ENCODE results near the gene CELF3. TPM values are rescaled to one million over a fixed set of nuclear protein-coding genes. Genes with fewer than 3 reads are reported as not detected.
"Not testable (repeated sequence)": the region's sequence is repeated elsewhere in the genome, so short reads cannot be mapped to it uniquely, and the experiment has no call there.

The CELF3 gene
- total RNA-seq, 4 donors from 2014 or later = 1.3 to 2.7 (median 1.6) TPM; not detected in 1

GRCh38 chr1:151681923-151682322 is 34.7 kb downstream of the CELF3 start:
- no peak overlapping the region for H3K27ac ChIP-seq
- in situ Hi-C loops (cut with MboI; ENCODE audit: low pct_ligation_motif_present in 1 of 4, low pct_unique_long_range_greater_than_20kb in 1 of 4, low sequenced_read_pairs in 3 of 4) = no loop called here
- TF ChIP-seq, protein P1, sequence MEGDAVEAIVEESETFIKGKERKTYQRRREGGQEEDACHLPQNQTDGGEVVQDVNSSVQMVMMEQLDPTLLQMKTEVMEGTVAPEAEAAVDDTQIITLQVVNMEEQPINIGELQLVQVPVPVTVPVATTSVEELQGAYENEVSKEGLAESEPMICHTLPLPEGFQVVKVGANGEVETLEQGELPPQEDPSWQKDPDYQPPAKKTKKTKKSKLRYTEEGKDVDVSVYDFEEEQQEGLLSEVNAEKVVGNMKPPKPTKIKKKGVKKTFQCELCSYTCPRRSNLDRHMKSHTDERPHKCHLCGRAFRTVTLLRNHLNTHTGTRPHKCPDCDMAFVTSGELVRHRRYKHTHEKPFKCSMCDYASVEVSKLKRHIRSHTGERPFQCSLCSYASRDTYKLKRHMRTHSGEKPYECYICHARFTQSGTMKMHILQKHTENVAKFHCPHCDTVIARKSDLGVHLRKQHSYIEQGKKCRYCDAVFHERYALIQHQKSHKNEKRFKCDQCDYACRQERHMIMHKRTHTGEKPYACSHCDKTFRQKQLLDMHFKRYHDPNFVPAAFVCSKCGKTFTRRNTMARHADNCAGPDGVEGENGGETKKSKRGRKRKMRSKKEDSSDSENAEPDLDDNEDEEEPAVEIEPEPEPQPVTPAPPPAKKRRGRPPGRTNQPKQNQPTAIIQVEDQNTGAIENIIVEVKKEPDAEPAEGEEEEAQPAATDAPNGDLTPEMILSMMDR (IDR thresholded peaks at IDR 0.05) = no peak
- no peak for TF ChIP-seq POLR2AphosphoS5 (IDR thresholded peaks at IDR 0.05)
- no peak for TF ChIP-seq EP300 (IDR thresholded peaks at IDR 0.05; ENCODE audit: low read depth)
- TF ChIP-seq POLR2A (IDR thresholded peaks at IDR 0.05) = no peak
- H3K4me3 ChIP-seq = no peak overlapping the region
- H3K9me3 ChIP-seq = no peaks in the 10 kb centered on the region
- no peak for DNase-seq
- H3K27me3 ChIP-seq = no peaks in the 10 kb centered on the region
- H3K4me1 ChIP-seq = peaks cover 0 to 5% (median 0%) of the 10 kb centered on the region in 4 donors
- peaks cover 0 to 4% (median 0%) of the 10 kb centered on the region in 4 donors for H3K36me3 ChIP-seq
- intact Hi-C loops (cut with DNase I; ENCODE audit: low total_unique reads) = no loop called here
- 79 to 87% methylated on average over 2 of the region's 2 CpGs for WGBS, 2 donors (ENCODE audit: low coverage in 1 of 2)

- H3K9me3 ChIP-seq = no peaks in the 10 kb centered on the region
- no peaks in the 10 kb centered on the region for H3K27me3 ChIP-seq
- H3K4me1 ChIP-seq = peaks cover 0 to 5% (median 0%) of the 10 kb centered on the region in 4 donors
- no peak overlapping the region for H3K4me3 ChIP-seq
- 46 to 64% methylated on average over 3 of the region's 3 CpGs for WGBS, 2 donors (ENCODE audit: low coverage in 1 of 2)
- peak overlapping the region in 1 of 4 donors; percentile 47 for H3K27ac ChIP-seq
- intact Hi-C loops (cut with DNase I; ENCODE audit: low total_unique reads) (no loop called here), in situ Hi-C loops (cut with MboI; ENCODE audit: low pct_ligation_motif_present in 1 of 4, low pct_unique_long_range_greater_than_20kb in 1 of 4, low sequenced_read_pairs in 3 of 4) (no loop called here)
- DNase-seq = no peak
- H3K36me3 ChIP-seq = peaks cover 0 to 4% (median 0%) of the 10 kb centered on the region in 4 donors
- TF ChIP-seq POLR2AphosphoS5 (IDR thresholded peaks at IDR 0.05) = no peak
- TF ChIP-seq, protein P1 (IDR thresholded peaks at IDR 0.05) = no peak
- no peak for TF ChIP-seq POLR2A (IDR thresholded peaks at IDR 0.05)
- TF ChIP-seq EP300 (IDR thresholded peaks at IDR 0.05; ENCODE audit: low read depth) = no peak
Observed at GRCh38 chr1:151680826-151681225, 35.8 kb downstream of the CELF3 start.

DNA sequence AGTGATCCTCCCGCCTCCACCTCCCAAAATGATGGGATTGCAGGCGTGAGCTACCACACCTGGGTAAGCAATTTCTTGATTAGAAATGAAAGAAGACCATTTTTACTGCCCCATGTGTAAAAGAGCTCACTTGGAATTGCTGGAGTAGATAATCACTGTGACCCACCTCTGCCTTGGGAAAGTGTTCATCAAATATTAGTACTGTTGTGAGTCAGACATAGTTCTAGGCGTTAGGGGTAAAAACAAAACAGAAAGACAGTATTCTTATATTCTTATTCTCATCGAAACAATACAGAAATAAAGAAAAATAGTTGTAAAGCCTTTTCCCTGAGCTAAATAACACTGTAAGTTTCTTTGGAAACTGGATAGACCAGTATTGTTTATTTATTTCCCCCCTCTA is 36.2 kb downstream of the CELF3 start:
- intact Hi-C loops (cut with DNase I; ENCODE audit: low total_unique reads) (no loop called here), in situ Hi-C loops (cut with MboI; ENCODE audit: low pct_ligation_motif_present in 1 of 4, low pct_unique_long_range_greater_than_20kb in 1 of 4, low sequenced_read_pairs in 3 of 4) (no loop called here)
- Histone ChIP-seq H3K4me1 (peaks cover 0 to 5% (median 0%) of the 10 kb centered on the region in 4 donors), H3K9me3 (no peaks in the 10 kb centered on the region), H3K4me3 (no peak overlapping the region), H3K36me3 (peaks cover 0 to 4% (median 0%) of the 10 kb centered on the region in 4 donors), H3K27me3 (no peaks in the 10 kb centered on the region), H3K27ac (peak overlapping the region in 1 of 4 donors; percentile 47)
- WGBS, 2 donors (ENCODE audit: low coverage in 1 of 2) = 60 to 75% methylated on average over 4 of the region's 4 CpGs
- DNase-seq = no peak
- TF ChIP-seq POLR2A (IDR thresholded peaks at IDR 0.05) (no peak), EP300 (IDR thresholded peaks at IDR 0.05; ENCODE audit: low read depth) (no peak), POLR2AphosphoS5 (IDR thresholded peaks at IDR 0.05) (no peak)
- TF ChIP-seq, protein P1 (IDR thresholded peaks at IDR 0.05) = no peak

GRCh38 chr1:151673407-151673806 is 43.2 kb downstream of the CELF3 start:
- TF ChIP-seq POLR2AphosphoS5 (IDR thresholded peaks at IDR 0.05) = no peak
- TF ChIP-seq POLR2A (IDR thresholded peaks at IDR 0.05) = no peak
- TF ChIP-seq EP300 (IDR thresholded peaks at IDR 0.05; ENCODE audit: low read depth) = no peak
- TF ChIP-seq, protein P1 (IDR thresholded peaks at IDR 0.05) = no peak

DNA sequence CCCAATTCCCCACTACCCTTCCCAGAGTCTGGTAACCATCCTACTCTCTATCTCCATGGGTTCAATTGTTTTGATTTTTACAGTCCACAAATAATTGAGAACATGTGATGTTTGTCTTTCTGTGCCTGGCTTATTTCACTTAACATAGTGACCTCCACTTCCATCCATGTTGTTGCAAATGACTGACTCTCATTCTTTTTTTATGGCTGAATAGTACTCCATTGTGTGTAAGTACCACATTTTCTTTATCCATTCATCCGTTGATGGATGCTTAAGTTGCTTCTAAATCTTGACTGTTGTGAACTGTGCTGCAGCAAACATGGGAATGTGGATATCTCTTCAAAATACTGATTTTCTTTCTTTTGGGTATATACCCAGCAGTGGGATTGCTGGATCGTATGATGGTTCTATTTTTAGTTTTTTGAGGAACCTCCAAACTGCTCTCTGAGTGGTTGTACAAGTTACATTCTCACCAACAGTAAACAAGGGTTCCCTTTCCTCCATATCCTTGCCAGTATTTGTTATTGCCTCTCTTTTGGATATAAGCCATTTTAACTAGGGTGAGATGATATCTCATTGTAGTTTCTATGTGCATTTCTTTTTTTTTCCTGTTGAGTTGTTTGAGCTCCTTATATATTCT is 46.4 kb downstream of the CELF3 start:
- in situ Hi-C loops (cut with MboI; ENCODE audit: low pct_ligation_motif_present in 1 of 4, low pct_unique_long_range_greater_than_20kb in 1 of 4, low sequenced_read_pairs in 3 of 4); intact Hi-C loops (cut with DNase I; ENCODE audit: low total_unique reads): not testable (repeated sequence)
- WGBS, 2 donors (ENCODE audit: low coverage in 1 of 2) = 89 to 96% methylated on average over 2 of the region's 2 CpGs

More at GRCh38 chr1:151673407-151673806, 43.2 kb downstream of the CELF3 start:
- H3K27ac ChIP-seq = no peak overlapping the region
- 76 to 78% methylated on average over 1 of the region's 1 CpG for WGBS, 2 donors (ENCODE audit: low coverage in 1 of 2)
- no peaks in the 10 kb centered on the region for H3K4me1 ChIP-seq
- H3K36me3 ChIP-seq = peaks cover 0 to 25% (median 11%) of the 10 kb centered on the region in 4 donors
- no peak overlapping the region for H3K4me3 ChIP-seq
- intact Hi-C loops (cut with DNase I; ENCODE audit: low total_unique reads) (no loop called here), in situ Hi-C loops (cut with MboI; ENCODE audit: low pct_ligation_motif_present in 1 of 4, low pct_unique_long_range_greater_than_20kb in 1 of 4, low sequenced_read_pairs in 3 of 4) (no loop called here)
- no peak for DNase-seq
- H3K9me3 ChIP-seq = peaks cover 0 to 4% of the 10 kb centered on the region in 2 donors
- H3K27me3 ChIP-seq = no peaks in the 10 kb centered on the region

More for the DNA sequence above, 46.4 kb downstream of the CELF3 start:
- not testable (repeated sequence) for DNase-seq, H3K4me3 ChIP-seq, H3K27ac ChIP-seq, H3K4me1 ChIP-seq, H3K9me3 ChIP-seq, H3K27me3 ChIP-seq
- peaks cover 0 to 28% (median 12%) of the 10 kb centered on the region in 4 donors for H3K36me3 ChIP-seq

All from transverse colon (tissue), 4 donors.